Neural cell (in vitro differentiated cells): ENCODE data around the gene SETBP1. TPM values are rescaled to one million over a fixed set of nuclear protein-coding genes. Genes with fewer than 3 reads are reported as not detected.

ENCODE experiments used
- H2AFZ ChIP-seq: fragments of 200-600, 300-800 bp; sonication (generic), shearing (Covaris generic); 2 replicates; pipeline ENCODE4 v1.6.0; 2014; ENCODE audit warnings: low read depth, mild to moderate bottlenecking, antibody characterized with exemption, low read length, moderate library complexity
- H3F3A ChIP-seq: fragments of 200-600 bp; shearing (Covaris generic); 2 replicates; pipeline ENCODE4 v1.6.1; 2016; ENCODE audit warnings: mild to moderate bottlenecking, moderate library complexity, mixed read lengths, antibody characterized with exemption, low read length; ENCODE audit not compliant: insufficient read depth, poor library complexity, severe bottlenecking
- H3K27ac ChIP-seq: fragments of 200-600, 300-800 bp; sonication (generic), shearing (Covaris generic); 2 replicates; pipeline ENCODE4 v1.5.1; 2014; ENCODE audit warnings: mild to moderate bottlenecking, low read length, moderate library complexity
- H3K27me3 ChIP-seq: fragments of 300-800, 200-600 bp; sonication (generic), shearing (Covaris generic); 2 replicates; pipeline ENCODE4 v1.6.0; 2014; ENCODE audit warnings: mild to moderate bottlenecking, low read depth, low read length, moderate library complexity; ENCODE audit not compliant: insufficient read depth
- H3K36me3 ChIP-seq: fragments of 300-800, 200-600 bp; sonication (generic), shearing (Covaris generic); 2 replicates; pipeline ENCODE4 v1.5.1; 2014; ENCODE audit warnings: mild to moderate bottlenecking, antibody characterized with exemption, low read length, moderate library complexity; ENCODE audit not compliant: insufficient read depth
- H3K4me2 ChIP-seq: fragments of 300-800, 200-600 bp; sonication (generic), shearing (Covaris generic); 2 replicates; pipeline ENCODE4 v1.6.0; 2014; ENCODE audit warnings: mild to moderate bottlenecking, low read length
- H3K4me3 ChIP-seq: fragments of 300-800, 200-600 bp; sonication (generic), shearing (Covaris generic); 2 replicates; pipeline ENCODE4 v1.5.1; 2014; ENCODE audit warnings: mild to moderate bottlenecking, low read length, moderate library complexity
- H3K79me2 ChIP-seq: fragments of 200-600 bp; shearing (Covaris generic); replicated peaks from 2 replicates; pipeline ENCODE4 v1.6.0; 2014; ENCODE audit warnings: mild to moderate bottlenecking, low read length, moderate library complexity; ENCODE audit not compliant: insufficient read depth
- H3K9ac ChIP-seq: fragments of 300-800, 200-600 bp; sonication (generic), shearing (Covaris generic); 2 replicates; pipeline ENCODE4 v1.6.1; 2016; ENCODE audit warnings: mild to moderate bottlenecking, low read length, mixed read lengths
- H3K9me2 ChIP-seq: fragments of 200-600 bp; shearing (Covaris generic); 2 replicates; pipeline ENCODE4 v1.6.1; 2016; ENCODE audit warnings: mild to moderate bottlenecking, low read length, mixed read lengths; ENCODE audit not compliant: insufficient read depth
- H3K9me3 ChIP-seq: fragments of 200-600, 300-800 bp; sonication (generic), shearing (Covaris generic); 2 replicates; pipeline ENCODE4 v1.6.1; 2016; ENCODE audit warnings: mild to moderate bottlenecking, mixed run types, low read length, moderate library complexity, mixed read lengths
- H4K20me1 ChIP-seq: fragments of 200-600 bp; shearing (Covaris generic); 2 replicates; pipeline ENCODE4 v1.6.1; 2016; ENCODE audit warnings: mild to moderate bottlenecking, mixed run types; ENCODE audit not compliant: insufficient read depth
- EP300 ChIP-seq: fragments of 450-650 bp; conservative IDR thresholded peaks from 2 replicates; pipeline ENCODE4 v1.6.1; 2014; ENCODE audit warnings: antibody characterized with exemption, mild to moderate bottlenecking, moderate library complexity; ENCODE audit not compliant: poor library complexity, severe bottlenecking
- EZH2 ChIP-seq: fragments of 200-600, 300-800 bp; shearing (Covaris generic), sonication (generic); IDR thresholded peaks from 2 replicates; pipeline ENCODE4 v1.6.1; 2014; ENCODE audit warnings: antibody characterized with exemption, low read length, borderline replicate concordance, mild to moderate bottlenecking; ENCODE audit not compliant: insufficient read depth, poor library complexity, severe bottlenecking
- MXI1 ChIP-seq: fragments of 450-650 bp; conservative IDR thresholded peaks from 2 replicates; pipeline ENCODE4 v1.6.1; 2014; ENCODE audit warnings: antibody characterized with exemption, mild to moderate bottlenecking; ENCODE audit not compliant: poor library complexity, severe bottlenecking
- POLR2AphosphoS5 ChIP-seq: IDR thresholded peaks from 2 replicates; pipeline ENCODE4 v1.6.1; 2012
- RAD21 ChIP-seq: fragments of 450-650 bp; conservative IDR thresholded peaks from 2 replicates; pipeline ENCODE4 v1.6.1; 2014; ENCODE audit warnings: antibody characterized with exemption, mild to moderate bottlenecking, moderate library complexity
- SMC3 ChIP-seq: fragments of 450-650 bp; conservative IDR thresholded peaks from 2 replicates; pipeline ENCODE4 v1.6.1; 2014; ENCODE audit warnings: antibody characterized with exemption, mild to moderate bottlenecking, moderate library complexity; ENCODE audit not compliant: poor library complexity
- TAF1 ChIP-seq: IDR thresholded peaks from 2 replicates; pipeline ENCODE4 v1.6.1; 2012; ENCODE audit warnings: low read depth
- polyA plus RNA-seq: library from polyadenylated mRNA; depleted of rRNA; stranded (reverse); fragments of >200 nt; gene quantifications from 2 replicates; pipeline ENCODE4 v1.2.3, GENCODE V29; 2014
- TF ChIP-seq, protein P1 (sequence below): IDR thresholded peaks from 2 replicates; pipeline ENCODE4 v1.6.1; 2012; ENCODE audit warnings: borderline replicate concordance
- TF ChIP-seq, protein P2 (sequence below): fragments of 450-650 bp; IDR thresholded peaks from 2 replicates; pipeline ENCODE4 v1.5.1; 2014; ENCODE audit warnings: antibody characterized with exemption, mild to moderate bottlenecking, moderate library complexity; ENCODE audit not compliant: poor library complexity, severe bottlenecking

Gene SETBP1
- polyA plus RNA-seq, 1 donor from 2014 or later, result 13.7 TPM

DNA sequence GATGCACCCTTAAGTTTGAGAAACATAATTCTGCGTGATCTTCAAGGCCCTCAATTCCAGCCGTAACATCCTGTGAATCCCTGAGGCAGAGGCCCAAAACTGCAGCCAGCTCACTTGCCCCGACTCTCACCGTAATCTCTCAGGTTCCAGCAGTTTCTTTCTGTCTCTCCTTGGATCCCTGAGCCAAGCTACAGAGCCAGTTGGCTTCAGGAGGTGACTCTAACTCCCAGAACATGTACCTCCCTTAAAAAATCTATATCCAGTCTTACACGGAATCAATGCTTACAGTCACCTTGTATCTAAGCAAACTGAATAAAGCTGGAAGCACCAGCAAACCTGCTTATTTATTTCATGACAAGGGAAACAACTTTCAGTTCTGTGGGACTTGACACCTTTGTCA lies 300.4 kb downstream of the SETBP1 start:
- peaks cover 5% of the 10 kb centered on the region for H3K79me2 ChIP-seq
- no peak overlapping the region for H3K4me2 ChIP-seq
- H3K9ac ChIP-seq, result no peak overlapping the region
- H3K27me3 ChIP-seq, result no peaks in the 10 kb centered on the region
- H3K9me3 ChIP-seq, result no peaks in the 10 kb centered on the region
- no peaks in the 10 kb centered on the region for H4K20me1 ChIP-seq
- no peaks in the 10 kb centered on the region for H3K36me3 ChIP-seq
- no peak overlapping the region for H3K4me3 ChIP-seq
- H3K9me2 ChIP-seq, result no peaks in the 10 kb centered on the region
- no peak overlapping the region for H3K27ac ChIP-seq
- TF ChIP-seq SMC3 (no peak), TAF1 (no peak), POLR2AphosphoS5 (no peak), EZH2 (no peak), RAD21 (no peak), EP300 (no peak), MXI1 (no peak)
- TF ChIP-seq, protein P1, sequence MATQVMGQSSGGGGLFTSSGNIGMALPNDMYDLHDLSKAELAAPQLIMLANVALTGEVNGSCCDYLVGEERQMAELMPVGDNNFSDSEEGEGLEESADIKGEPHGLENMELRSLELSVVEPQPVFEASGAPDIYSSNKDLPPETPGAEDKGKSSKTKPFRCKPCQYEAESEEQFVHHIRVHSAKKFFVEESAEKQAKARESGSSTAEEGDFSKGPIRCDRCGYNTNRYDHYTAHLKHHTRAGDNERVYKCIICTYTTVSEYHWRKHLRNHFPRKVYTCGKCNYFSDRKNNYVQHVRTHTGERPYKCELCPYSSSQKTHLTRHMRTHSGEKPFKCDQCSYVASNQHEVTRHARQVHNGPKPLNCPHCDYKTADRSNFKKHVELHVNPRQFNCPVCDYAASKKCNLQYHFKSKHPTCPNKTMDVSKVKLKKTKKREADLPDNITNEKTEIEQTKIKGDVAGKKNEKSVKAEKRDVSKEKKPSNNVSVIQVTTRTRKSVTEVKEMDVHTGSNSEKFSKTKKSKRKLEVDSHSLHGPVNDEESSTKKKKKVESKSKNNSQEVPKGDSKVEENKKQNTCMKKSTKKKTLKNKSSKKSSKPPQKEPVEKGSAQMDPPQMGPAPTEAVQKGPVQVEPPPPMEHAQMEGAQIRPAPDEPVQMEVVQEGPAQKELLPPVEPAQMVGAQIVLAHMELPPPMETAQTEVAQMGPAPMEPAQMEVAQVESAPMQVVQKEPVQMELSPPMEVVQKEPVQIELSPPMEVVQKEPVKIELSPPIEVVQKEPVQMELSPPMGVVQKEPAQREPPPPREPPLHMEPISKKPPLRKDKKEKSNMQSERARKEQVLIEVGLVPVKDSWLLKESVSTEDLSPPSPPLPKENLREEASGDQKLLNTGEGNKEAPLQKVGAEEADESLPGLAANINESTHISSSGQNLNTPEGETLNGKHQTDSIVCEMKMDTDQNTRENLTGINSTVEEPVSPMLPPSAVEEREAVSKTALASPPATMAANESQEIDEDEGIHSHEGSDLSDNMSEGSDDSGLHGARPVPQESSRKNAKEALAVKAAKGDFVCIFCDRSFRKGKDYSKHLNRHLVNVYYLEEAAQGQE, result no peak
- TF ChIP-seq, protein P2, sequence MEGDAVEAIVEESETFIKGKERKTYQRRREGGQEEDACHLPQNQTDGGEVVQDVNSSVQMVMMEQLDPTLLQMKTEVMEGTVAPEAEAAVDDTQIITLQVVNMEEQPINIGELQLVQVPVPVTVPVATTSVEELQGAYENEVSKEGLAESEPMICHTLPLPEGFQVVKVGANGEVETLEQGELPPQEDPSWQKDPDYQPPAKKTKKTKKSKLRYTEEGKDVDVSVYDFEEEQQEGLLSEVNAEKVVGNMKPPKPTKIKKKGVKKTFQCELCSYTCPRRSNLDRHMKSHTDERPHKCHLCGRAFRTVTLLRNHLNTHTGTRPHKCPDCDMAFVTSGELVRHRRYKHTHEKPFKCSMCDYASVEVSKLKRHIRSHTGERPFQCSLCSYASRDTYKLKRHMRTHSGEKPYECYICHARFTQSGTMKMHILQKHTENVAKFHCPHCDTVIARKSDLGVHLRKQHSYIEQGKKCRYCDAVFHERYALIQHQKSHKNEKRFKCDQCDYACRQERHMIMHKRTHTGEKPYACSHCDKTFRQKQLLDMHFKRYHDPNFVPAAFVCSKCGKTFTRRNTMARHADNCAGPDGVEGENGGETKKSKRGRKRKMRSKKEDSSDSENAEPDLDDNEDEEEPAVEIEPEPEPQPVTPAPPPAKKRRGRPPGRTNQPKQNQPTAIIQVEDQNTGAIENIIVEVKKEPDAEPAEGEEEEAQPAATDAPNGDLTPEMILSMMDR, result no peak
- H2AFZ ChIP-seq, result no peak overlapping the region
- H3F3A ChIP-seq, result no peaks in the 10 kb centered on the region

DNA sequence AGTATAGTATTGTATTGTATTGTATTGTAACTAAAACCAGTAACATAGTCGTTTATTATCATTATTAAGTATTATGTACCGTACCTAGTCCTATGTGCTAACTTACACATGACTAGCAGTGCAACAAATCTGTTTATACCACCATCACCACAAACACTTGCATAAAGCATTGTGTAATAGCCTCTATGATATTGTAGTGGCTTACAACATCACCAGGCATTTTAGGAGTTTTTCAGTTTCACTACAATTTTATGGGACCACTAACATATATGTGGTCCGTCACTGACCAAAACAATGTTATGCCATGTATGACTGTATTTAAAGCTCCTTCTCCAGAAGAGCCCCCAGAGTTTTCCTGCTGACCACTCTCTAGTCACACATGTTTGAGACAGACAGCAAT lies 306.2 kb downstream of the SETBP1 start:
- Histone ChIP-seq H3K9me2 (no peaks in the 10 kb centered on the region), H3K4me2 (no peak overlapping the region), H3K9me3 (no peaks in the 10 kb centered on the region), H3K27ac (no peak overlapping the region), H4K20me1 (no peaks in the 10 kb centered on the region), H3K27me3 (no peaks in the 10 kb centered on the region), H3F3A (no peaks in the 10 kb centered on the region), H3K9ac (no peak overlapping the region), H2AFZ (no peak overlapping the region), H3K79me2 (no peaks in the 10 kb centered on the region), H3K4me3 (no peak overlapping the region), H3K36me3 (peaks cover 5% of the 10 kb centered on the region)
- TF ChIP-seq SMC3, result no peak
- TF ChIP-seq, protein P2, result no peak
- TF ChIP-seq POLR2AphosphoS5, result no peak
- TF ChIP-seq EZH2, result no peak
- no peak for TF ChIP-seq EP300
- no peak for TF ChIP-seq TAF1
- TF ChIP-seq, protein P1, result no peak
- no peak for TF ChIP-seq MXI1
- no peak for TF ChIP-seq RAD21
